UCSD-AML1 (cell line): Measurements from ENCODE around the gene ABHD8.
A peak's percentile ranks its signal among the peaks of the same experiment; 100 is the strongest.

ENCODE experiments used
- DNase-seq: peaks from one replicate; lab custom pipeline; 2025; ENCODE audit not compliant: unreplicated experiment; lab: John Stamatoyannopoulos, UW

Gene ABHD8

GRCh38 chr19:17303167-17303939, at the start of gene ABHD8:
TSS of gene ABHD8 (minus strand) at chr19:17303425. CDS start at chr19:17301616, 1,809 bp downstream.
- peak; percentile 96 for DNase-seq

GRCh38 chr19:17352608-17353280, 49.5 kb upstream of the ABHD8 start:
- DNase-seq = peak; percentile 92

- DNase-seq = no peak
Observed at GRCh38 chr19:17351815-17352435, 48.7 kb upstream of the ABHD8 start.

- peak; percentile 68 for DNase-seq
Observed at GRCh38 chr19:17348700-17349099, 45.5 kb upstream of the ABHD8 start.

- no peak for DNase-seq
Observed at GRCh38 chr19:17347877-17348276, 44.7 kb upstream of the ABHD8 start.

- peak; percentile 70 for DNase-seq
Observed at GRCh38 chr19:17347361-17347760, 44.1 kb upstream of the ABHD8 start.

GRCh38 chr19:17346109-17346671, 43.0 kb upstream of the ABHD8 start:
- peak; percentile 81 for DNase-seq

GRCh38 chr19:17341845-17342244, 38.6 kb upstream of the ABHD8 start:
- no peak for DNase-seq

- no peak for DNase-seq
Observed at GRCh38 chr19:17341386-17341785, 38.2 kb upstream of the ABHD8 start.

- DNase-seq = no peak
Observed at GRCh38 chr19:17340871-17341357, 37.7 kb upstream of the ABHD8 start.

GRCh38 chr19:17340302-17340870, 37.2 kb upstream of the ABHD8 start:
- DNase-seq = peak; percentile 16

- no peak for DNase-seq
Observed at GRCh38 chr19:17339088-17339741, 36.0 kb upstream of the ABHD8 start.

GRCh38 chr19:17338433-17339078, 35.3 kb upstream of the ABHD8 start:
- DNase-seq = no peak

- no peak for DNase-seq
Observed at GRCh38 chr19:17337675-17338432, 34.6 kb upstream of the ABHD8 start.

- peak; percentile 95 for DNase-seq
Observed at GRCh38 chr19:17336872-17337674, 33.8 kb upstream of the ABHD8 start, which contains the start of gene GTPBP3. TSS of gene GTPBP3 (plus strand) at chr19:17337553. CDS start at chr19:17337612, 59 bp downstream.

GRCh38 chr19:17335575-17335974, 32.4 kb upstream of the ABHD8 start:
- DNase-seq = no peak

GRCh38 chr19:17334414-17335409, 31.5 kb upstream of the ABHD8 start, which contains the start of gene ANO8:
TSS of gene ANO8 (minus strand) at chr19:17334855. CDS start at chr19:17334670, 185 bp downstream.
- DNase-seq = peak; percentile 96
